Measurements from ENCODE around the gene SLC66A2. TPM values are rescaled to one million over a fixed set of nuclear protein-coding genes. Genes with fewer than 3 reads are reported as not detected.
"Not testable (repeated sequence)": the region's sequence is repeated elsewhere in the genome, so short reads cannot be mapped to it uniquely, and the experiment has no call there.

The SLC66A2 gene
- total RNA-seq, 4 donors from 2014 or later, result 27.0 to 46.4 (median 41.5) TPM

DNA sequence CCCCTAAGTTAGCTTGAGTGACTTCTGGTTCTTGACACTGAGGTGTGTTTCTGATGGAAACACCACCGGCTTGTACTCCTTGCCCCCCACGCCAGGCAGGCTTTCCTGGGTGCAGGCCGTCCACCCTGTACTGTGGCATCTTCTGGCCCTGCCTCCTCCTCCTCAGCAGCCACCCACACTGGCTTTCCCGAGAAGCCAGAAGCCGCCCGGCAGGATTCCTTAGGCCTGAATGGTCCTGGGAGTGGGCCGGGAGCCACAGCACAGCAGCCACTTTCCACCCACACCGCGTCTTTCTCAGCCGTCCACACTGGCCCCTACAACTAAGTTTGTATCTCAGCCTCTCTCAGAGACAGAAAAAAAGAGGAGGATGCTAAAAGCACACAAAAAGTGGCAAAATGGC, 10.9 kb upstream of the SLC66A2 start:
- Histone ChIP-seq H3K27ac (replicated peaks in 1 of 4) (no peak overlapping the region), H3K4me3 (no peak overlapping the region), H3K9me3 (no peaks in the 10 kb centered on the region), H3K36me3 (peaks cover 0 to 2% (median 0%) of the 10 kb centered on the region in 4 donors), H3K27me3 (peaks cover 0 to 26% (median 2%) of the 10 kb centered on the region in 4 donors), H3K4me1 (peaks cover 11 to 20% (median 19%) of the 10 kb centered on the region in 4 donors)
- intact Hi-C loops (cut with DNase I), result no loop called here
- TF ChIP-seq EP300 (IDR thresholded peaks at IDR 0.05), result no peak
- TF ChIP-seq, protein P1, sequence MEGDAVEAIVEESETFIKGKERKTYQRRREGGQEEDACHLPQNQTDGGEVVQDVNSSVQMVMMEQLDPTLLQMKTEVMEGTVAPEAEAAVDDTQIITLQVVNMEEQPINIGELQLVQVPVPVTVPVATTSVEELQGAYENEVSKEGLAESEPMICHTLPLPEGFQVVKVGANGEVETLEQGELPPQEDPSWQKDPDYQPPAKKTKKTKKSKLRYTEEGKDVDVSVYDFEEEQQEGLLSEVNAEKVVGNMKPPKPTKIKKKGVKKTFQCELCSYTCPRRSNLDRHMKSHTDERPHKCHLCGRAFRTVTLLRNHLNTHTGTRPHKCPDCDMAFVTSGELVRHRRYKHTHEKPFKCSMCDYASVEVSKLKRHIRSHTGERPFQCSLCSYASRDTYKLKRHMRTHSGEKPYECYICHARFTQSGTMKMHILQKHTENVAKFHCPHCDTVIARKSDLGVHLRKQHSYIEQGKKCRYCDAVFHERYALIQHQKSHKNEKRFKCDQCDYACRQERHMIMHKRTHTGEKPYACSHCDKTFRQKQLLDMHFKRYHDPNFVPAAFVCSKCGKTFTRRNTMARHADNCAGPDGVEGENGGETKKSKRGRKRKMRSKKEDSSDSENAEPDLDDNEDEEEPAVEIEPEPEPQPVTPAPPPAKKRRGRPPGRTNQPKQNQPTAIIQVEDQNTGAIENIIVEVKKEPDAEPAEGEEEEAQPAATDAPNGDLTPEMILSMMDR (IDR thresholded peaks at IDR 0.05), result no peak
- no peak for TF ChIP-seq POLR2AphosphoS5 (IDR thresholded peaks at IDR 0.05)
- no peak for TF ChIP-seq POLR2A (IDR thresholded peaks at IDR 0.05; ENCODE audit: low read depth)
- no peak for DNase-seq (ENCODE audit: extremely low spot score)
- WGBS, result 88% methylated on average over 10 of the region's 10 CpGs

DNA sequence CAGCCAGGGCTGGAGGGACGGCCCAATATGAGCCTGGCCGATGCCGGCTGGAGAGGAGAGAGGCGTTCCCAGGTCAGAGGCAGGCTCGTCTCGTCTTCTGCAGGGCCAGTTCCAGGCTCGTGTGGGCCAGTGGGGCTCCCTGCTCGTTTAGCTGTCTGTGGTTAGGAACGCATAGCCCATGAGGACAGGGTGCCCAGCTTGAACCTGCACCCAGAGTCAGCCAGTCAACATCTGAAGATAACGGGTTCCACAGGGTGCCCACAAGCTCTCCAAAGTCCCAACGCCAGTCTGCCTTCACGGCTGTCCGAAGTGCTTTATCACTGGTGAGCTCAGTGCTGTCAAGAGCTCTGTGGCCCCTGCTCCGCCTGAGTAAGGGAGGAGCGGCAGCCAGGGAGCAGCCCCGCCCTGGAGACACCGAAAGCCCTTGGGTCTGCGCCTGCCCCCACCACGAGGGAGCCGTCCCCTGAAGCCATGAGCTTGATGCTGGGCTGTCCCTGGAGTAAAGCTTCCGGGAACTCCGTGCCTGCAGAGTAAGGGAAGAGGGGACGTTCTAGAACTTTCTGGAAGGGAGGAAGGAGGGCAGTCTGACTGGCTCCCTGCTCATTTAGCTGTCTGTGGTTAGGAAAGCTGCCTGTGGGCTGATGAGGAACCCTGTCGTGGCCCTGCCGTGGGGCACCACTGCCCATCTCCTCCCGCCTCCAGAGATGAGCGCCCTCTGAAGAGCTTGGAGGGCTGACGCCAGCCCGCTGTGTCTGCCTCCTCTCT, 10.3 kb upstream of the SLC66A2 start:
- TF ChIP-seq POLR2A (IDR thresholded peaks at IDR 0.05; ENCODE audit: low read depth), result no peak
- TF ChIP-seq, protein P1 (IDR thresholded peaks at IDR 0.05), result no peak
- no peak for TF ChIP-seq POLR2AphosphoS5 (IDR thresholded peaks at IDR 0.05)
- no peak for TF ChIP-seq EP300 (IDR thresholded peaks at IDR 0.05)
- H3K27me3 ChIP-seq, result peaks cover 0 to 26% (median 2%) of the 10 kb centered on the region in 4 donors
- DNase-seq (ENCODE audit: extremely low spot score), result no peak
- no peaks in the 10 kb centered on the region for H3K36me3 ChIP-seq
- peaks cover 11 to 20% (median 19%) of the 10 kb centered on the region in 4 donors for H3K4me1 ChIP-seq
- H3K27ac ChIP-seq (replicated peaks in 1 of 4), result no peak overlapping the region
- H3K9me3 ChIP-seq, result no peaks in the 10 kb centered on the region
- H3K4me3 ChIP-seq, result no peak overlapping the region
- 86% methylated on average over 18 of the region's 29 CpGs for WGBS
- intact Hi-C loops (cut with DNase I), result no loop called here

DNA sequence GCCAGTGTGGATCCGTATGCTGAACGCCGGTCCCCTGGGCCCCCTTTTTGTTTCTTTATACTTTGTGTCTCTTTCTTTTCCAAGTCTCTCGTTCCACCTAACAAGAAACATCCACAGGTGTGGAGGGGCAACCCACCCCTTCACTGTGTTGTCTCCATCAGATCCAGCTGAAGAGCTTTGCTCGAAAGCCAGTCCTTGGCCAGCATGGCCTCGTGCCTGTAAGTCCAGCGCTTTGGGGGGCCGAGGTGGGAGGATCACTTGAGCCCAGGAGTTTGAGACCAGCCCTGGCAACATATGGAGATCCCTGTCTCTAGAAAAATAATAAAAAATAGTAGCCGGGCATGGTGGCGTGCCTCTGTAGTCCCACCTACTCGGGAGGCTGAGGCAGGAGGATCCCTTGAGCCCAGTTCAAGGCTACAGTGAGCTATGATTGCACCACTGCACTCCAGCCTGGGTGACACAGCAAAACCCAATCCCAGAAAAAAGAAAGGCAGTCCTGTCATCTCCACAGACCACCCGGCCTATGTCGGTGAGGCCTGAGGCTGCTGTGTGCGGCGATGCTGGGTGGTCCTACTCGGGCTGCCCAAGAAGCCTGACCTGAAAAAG, 9.6 kb upstream of the SLC66A2 start:
- H3K27ac ChIP-seq (replicated peaks in 1 of 4), result no peak overlapping the region
- WGBS, result 91% methylated on average over 16 of the region's 16 CpGs
- H3K27me3 ChIP-seq, result peaks cover 0 to 26% (median 2%) of the 10 kb centered on the region in 4 donors
- H3K4me3 ChIP-seq, result no peak overlapping the region
- H3K9me3 ChIP-seq, result no peaks in the 10 kb centered on the region
- intact Hi-C loops (cut with DNase I), result no loop called here
- peaks cover 11 to 20% (median 19%) of the 10 kb centered on the region in 4 donors for H3K4me1 ChIP-seq
- H3K36me3 ChIP-seq, result no peaks in the 10 kb centered on the region
- TF ChIP-seq POLR2A (IDR thresholded peaks at IDR 0.05; ENCODE audit: low read depth) (no peak), POLR2AphosphoS5 (IDR thresholded peaks at IDR 0.05) (no peak), EP300 (IDR thresholded peaks at IDR 0.05) (no peak)
- TF ChIP-seq, protein P1 (IDR thresholded peaks at IDR 0.05), result no peak
- no peak for DNase-seq (ENCODE audit: extremely low spot score)

DNA sequence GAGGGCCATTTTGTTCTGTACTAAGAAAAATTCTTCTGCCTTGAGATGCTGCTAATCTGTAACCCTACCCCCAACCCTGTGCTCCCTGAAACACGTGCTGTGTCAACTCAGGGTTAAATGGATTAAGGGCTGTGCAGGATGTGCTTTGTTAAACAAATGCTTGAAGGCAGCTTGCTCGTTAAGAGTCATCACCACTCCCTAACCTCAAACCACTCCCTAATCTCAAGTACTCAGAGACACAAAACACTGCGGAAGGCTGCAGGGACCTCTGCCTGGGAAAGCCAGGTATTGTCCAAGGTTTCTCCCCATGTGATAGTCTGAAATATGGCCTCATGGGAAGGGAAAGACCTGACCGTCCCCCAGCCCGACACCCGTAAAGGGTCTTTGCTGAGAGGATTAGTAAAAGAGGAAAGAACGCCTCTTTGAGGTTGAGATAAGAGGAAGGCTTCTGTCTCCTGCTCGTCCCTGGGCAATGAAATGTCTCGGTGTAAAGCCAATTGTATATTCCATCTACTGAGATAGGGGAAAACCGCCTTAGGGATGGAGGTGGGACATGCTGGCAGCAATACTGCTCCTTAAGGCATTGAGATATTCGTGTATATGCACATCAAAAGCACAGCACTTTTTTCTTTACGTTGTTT, 8.8 kb upstream of the SLC66A2 start:
- H3K4me3 ChIP-seq; DNase-seq (ENCODE audit: extremely low spot score); intact Hi-C loops (cut with DNase I); H3K27ac ChIP-seq (replicated peaks in 1 of 4); H3K9me3 ChIP-seq; H3K36me3 ChIP-seq: not testable (repeated sequence)
- peaks cover 8 to 16% (median 14%) of the 10 kb centered on the region in 4 donors for H3K4me1 ChIP-seq
- WGBS, result 30% methylated on average over 12 of the region's 12 CpGs
- H3K27me3 ChIP-seq, result peaks cover 0 to 26% (median 2%) of the 10 kb centered on the region in 4 donors

DNA sequence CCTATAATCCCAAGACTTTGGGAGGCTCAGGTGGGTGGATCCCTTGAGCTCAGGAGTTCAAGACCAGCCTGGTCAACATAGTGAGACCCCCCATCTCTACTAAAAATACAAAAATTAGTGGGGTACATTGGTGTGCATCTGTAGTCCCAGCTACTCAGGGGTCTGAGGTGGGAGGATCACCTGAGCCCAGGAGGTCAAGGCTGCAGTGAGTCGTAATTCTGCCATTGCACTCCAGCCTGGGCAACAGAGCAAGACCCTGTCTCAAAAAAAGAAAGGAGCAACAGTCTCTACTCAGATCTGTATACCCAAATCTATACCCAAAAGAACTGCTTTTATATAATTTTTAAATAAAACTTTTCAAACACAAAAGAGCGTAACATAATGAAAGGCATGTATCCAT, 7.5 kb upstream of the SLC66A2 start:
- H3K27ac ChIP-seq (replicated peaks in 1 of 4), result no peak overlapping the region
- 97% methylated on average over 2 of the region's 2 CpGs for WGBS
- H3K27me3 ChIP-seq, result peaks cover 0 to 26% (median 2%) of the 10 kb centered on the region in 4 donors
- H3K4me3 ChIP-seq, result no peak overlapping the region
- intact Hi-C loops (cut with DNase I), result no loop called here
- DNase-seq (ENCODE audit: extremely low spot score), result no peak
- TF ChIP-seq POLR2A (IDR thresholded peaks at IDR 0.05; ENCODE audit: low read depth) (no peak), EP300 (IDR thresholded peaks at IDR 0.05) (no peak), POLR2AphosphoS5 (IDR thresholded peaks at IDR 0.05) (no peak)
- TF ChIP-seq, protein P1 (IDR thresholded peaks at IDR 0.05), result no peak
- H3K36me3 ChIP-seq, result no peaks in the 10 kb centered on the region
- peaks cover 1 to 3% (median 2%) of the 10 kb centered on the region in 4 donors for H3K4me1 ChIP-seq
- H3K9me3 ChIP-seq, result no peaks in the 10 kb centered on the region

All from esophagus muscularis mucosa (tissue), 4 donors.